ENCODE data around the gene ABHD6.

DNA sequence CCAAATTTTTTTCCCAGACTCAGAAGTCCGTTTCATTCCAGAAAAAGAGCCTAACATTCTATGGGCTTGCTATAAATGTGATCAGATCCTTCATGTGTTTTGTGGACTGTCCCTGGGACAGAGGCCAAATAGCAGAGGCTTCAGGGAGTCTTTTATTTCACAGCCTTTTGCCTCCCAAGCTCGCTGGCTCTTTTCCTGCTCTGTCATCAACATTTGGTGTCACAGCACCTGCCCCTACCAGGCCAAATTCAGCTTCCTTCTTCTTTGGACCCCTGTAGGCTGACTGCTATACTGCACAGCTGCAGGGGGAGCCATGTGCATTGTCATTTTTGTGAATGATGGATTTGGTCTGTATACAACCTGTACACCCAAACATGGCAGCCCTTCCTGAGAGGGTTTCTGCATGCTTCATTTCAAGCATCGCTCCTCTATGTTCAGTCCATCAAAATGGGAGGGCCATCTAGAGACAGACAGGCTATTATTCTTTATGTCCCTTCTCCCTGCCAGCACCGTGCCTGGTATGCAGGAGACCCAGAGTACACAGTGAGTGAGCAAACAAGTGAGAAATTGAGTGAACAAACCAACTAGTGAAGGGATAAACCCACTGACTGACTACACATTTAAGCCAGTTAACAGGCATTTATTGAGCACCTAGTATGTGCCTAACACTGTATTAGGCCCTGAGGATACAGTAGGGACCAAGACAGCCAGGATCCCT is 50.6 kb downstream of the ABHD6 start:
- TF ChIP-seq GATA2 (IDR thresholded peaks at IDR 0.05; ENCODE audit: low read depth, low read length) (no peak), GATA3 (IDR thresholded peaks at IDR 0.05; ENCODE audit: low read depth, low read length) (no peak)
